ENCODE data around the gene PRDM5. TPM values are rescaled to one million over a fixed set of nuclear protein-coding genes. Genes with fewer than 3 reads are reported as not detected.

Gene PRDM5
- total RNA-seq, 1 experiment from 2014 or later: 5.1 TPM

DNA sequence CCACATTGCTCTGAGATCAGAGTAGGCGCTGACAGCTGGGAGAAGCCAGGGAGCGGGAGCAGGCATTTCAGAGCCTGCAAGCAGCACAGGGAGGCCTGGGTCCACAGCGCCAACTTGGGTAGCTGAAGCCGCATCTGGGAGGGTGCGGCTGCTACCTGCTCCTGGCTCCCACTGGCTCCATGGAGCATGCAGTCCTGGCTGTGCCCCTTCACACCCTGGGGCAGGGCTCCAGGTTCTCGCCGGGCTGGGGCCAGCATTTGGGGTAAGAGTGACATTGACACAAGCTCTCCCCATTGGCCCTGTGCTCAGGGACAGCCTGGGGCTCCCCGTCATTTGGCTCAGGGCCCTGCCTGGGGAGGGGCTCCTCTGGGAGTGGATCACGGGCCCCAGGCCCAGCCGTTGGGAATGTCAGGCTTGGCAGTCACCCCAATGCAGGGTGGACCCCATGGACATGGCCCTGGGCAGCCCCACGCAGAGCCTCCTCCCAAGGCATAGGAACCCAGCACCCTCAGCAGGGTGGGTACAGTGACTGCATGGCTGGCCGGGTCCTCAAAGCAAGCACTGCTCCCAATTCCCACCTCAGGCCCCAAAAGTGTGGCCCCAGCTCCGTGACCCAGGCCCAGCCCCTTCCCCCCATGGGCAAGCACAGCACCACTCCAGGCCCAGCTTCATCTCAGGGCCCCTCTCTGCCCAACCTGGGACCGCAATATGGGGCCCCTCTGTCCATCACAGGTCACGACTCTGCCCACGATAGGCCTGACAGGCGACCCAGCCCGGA is 82.4 kb downstream of the PRDM5 start (continued):
- TF ChIP-seq ZNF274 (IDR thresholded peaks at IDR 0.05; ENCODE audit: low read depth, low read length): no peak

DNA sequence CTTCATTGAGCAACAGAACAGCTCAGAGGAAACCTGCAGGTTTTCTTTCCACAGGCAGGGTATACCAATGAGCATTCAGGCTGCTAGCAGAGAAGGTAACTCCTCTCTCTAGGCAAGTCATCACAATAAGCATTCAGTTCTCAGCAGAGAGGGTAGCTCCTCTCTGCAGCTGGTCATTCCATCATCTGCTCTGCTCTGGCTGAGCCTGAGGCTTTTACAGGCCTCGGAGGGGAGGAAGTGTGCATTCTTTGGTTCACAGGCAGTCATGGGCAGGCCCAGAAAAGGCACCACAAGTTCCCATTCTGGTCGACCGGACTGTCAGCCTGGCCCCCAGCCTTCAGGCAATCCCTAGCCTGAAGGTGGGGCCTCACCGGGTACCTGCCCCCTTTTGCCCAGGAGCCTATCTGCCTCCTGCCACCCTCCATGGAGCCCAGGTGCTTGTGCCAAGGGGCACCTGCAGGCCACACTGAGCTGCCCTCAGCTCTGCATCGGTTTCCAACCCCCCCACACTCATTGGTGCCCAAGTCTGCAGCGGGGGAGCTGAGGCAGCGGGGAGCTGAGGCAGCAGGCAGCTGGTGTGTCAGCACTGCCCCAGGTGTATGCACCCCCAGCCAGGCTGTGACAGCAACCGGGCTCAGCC is 83.1 kb downstream of the PRDM5 start:
- ChIA-PET POLR2A (no interaction called here), RAD21 (ENCODE audit: low non-redundant PET in 1 of 2, low total read pairs in 2 of 2, uncharacterized antibody in 2 of 2, unreplicated experiment in 2 of 2) (no interaction called here), CTCF (no interaction called here)
- TF ChIP-seq JUND (IDR thresholded peaks at IDR 0.05): no peak
- no peak for TF ChIP-seq ELF1 (IDR thresholded peaks at IDR 0.05; ENCODE audit: borderline replicate concordance, low read depth)
- no peak for TF ChIP-seq EZH2 (IDR thresholded peaks at IDR 0.05)
- ATAC-seq (no peak), DNase-seq (ENCODE audit: low read depth, low spot score) (no peak)
- Histone ChIP-seq H3K79me2 (ENCODE audit: insufficient read depth, low read length) (no peaks in the 10 kb centered on the region), H2AFZ (ENCODE audit: low read depth, low read length, poor library complexity, severe bottlenecking) (no peak overlapping the region), H4K20me1 (ENCODE audit: insufficient read depth) (no peaks in the 10 kb centered on the region), H3K27ac (ENCODE audit: low read depth, low read length) (no peak overlapping the region), H3K4me3 (replicated peaks in 1 of 2; ENCODE audit: low read depth in 1 of 2, low read length in 2 of 2) (no peak overlapping the region), H3K9me2 (ENCODE audit: insufficient read depth) (no peaks in the 10 kb centered on the region), H3K4me1 (ENCODE audit: control insufficient read depth in 1 of 2, insufficient read depth in 2 of 2, low read length in 2 of 2) (no peaks in the 10 kb centered on the region), H3K9me3 (ENCODE audit: control insufficient read depth in 1 of 2, insufficient read depth in 1 of 2, low read depth in 1 of 2, low read length in 2 of 2) (no peaks in the 10 kb centered on the region), H3K36me3 (ENCODE audit: control insufficient read depth in 1 of 2, insufficient read depth in 2 of 2, low read length in 2 of 2) (no peaks in the 10 kb centered on the region), H3K9ac (ENCODE audit: low read length) (no peak overlapping the region), H3K27me3 (ENCODE audit: insufficient read depth, low read length) (no peaks in the 10 kb centered on the region), H3K4me2 (ENCODE audit: low read length) (no peak overlapping the region)
- BruUV-seq (replicated peaks): no TSS peak
- intact Hi-C loops (cut with micrococcal nuclease): no loop called here

DNA sequence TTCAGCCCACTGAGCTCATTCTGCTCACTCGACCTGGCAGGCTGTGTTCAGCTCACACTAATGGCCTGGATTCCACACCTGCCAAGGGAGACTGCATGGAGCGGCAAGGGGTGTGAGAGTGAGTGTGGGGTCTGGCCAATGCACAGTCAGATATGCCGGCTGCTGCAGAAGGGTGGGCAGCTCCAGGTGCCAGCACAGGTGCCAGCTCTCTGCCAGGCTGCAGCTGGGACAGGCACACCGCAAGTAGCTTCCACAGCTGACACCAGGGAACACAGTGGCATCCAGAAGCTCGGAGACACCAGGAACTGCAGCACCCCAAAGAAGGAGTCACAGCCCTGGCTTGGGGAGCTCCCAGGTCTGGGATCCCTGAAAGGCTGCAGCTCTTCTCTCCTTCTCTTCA is 83.7 kb downstream of the PRDM5 start:
- TF ChIP-seq EGR1 (IDR thresholded peaks at IDR 0.05; ENCODE audit: low read depth) (no peak), POLR2A (IDR thresholded peaks at IDR 0.05; ENCODE audit: borderline replicate concordance, extremely low read depth, insufficient read depth, insufficient read length) (no peak), SRF (IDR thresholded peaks at IDR 0.05; ENCODE audit: low read depth) (no peak), JUND (IDR thresholded peaks at IDR 0.05) (no peak), ZFX (IDR thresholded peaks at IDR 0.05) (no peak), ELF1 (IDR thresholded peaks at IDR 0.05; ENCODE audit: borderline replicate concordance, low read depth) (no peak), EZH2phosphoT487 (IDR thresholded peaks at IDR 0.05; ENCODE audit: borderline replicate concordance) (no peak), ZNF274 (IDR thresholded peaks at IDR 0.05; ENCODE audit: low read depth, low read length) (no peak), POLR2AphosphoS5 (IDR thresholded peaks at IDR 0.05; ENCODE audit: low read depth, low read length) (no peak), CEBPB (IDR thresholded peaks at IDR 0.05; ENCODE audit: low read depth) (no peak)
- TF ChIP-seq, protein P1, sequence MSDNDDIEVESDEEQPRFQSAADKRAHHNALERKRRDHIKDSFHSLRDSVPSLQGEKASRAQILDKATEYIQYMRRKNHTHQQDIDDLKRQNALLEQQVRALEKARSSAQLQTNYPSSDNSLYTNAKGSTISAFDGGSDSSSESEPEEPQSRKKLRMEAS (IDR thresholded peaks at IDR 0.05): no peak
- TF ChIP-seq, protein P2, sequence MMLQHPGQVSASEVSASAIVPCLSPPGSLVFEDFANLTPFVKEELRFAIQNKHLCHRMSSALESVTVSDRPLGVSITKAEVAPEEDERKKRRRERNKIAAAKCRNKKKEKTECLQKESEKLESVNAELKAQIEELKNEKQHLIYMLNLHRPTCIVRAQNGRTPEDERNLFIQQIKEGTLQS (IDR thresholded peaks at IDR 0.05): no peak
- no peaks in the 10 kb centered on the region for H3K79me2 ChIP-seq (ENCODE audit: insufficient read depth, low read length)
- ChIA-PET CTCF (no interaction called here), POLR2A (no interaction called here), RAD21 (ENCODE audit: low non-redundant PET in 1 of 2, low total read pairs in 2 of 2, uncharacterized antibody in 2 of 2, unreplicated experiment in 2 of 2) (no interaction called here)
- H3K36me3 ChIP-seq (ENCODE audit: control insufficient read depth in 1 of 2, insufficient read depth in 2 of 2, low read length in 2 of 2): no peaks in the 10 kb centered on the region
- no peaks in the 10 kb centered on the region for H3K4me1 ChIP-seq (ENCODE audit: control insufficient read depth in 1 of 2, insufficient read depth in 2 of 2, low read length in 2 of 2)
- H3K4me3 ChIP-seq (replicated peaks in 1 of 2; ENCODE audit: low read depth in 1 of 2, low read length in 2 of 2): no peak overlapping the region
- no peak overlapping the region for H3K27ac ChIP-seq (ENCODE audit: low read depth, low read length)
- H3K9me3 ChIP-seq (ENCODE audit: control insufficient read depth in 1 of 2, insufficient read depth in 1 of 2, low read depth in 1 of 2, low read length in 2 of 2): no peaks in the 10 kb centered on the region
- BruUV-seq (replicated peaks): no TSS peak
- intact Hi-C loops (cut with micrococcal nuclease): no loop called here
- H3K27me3 ChIP-seq (ENCODE audit: insufficient read depth, low read length): no peaks in the 10 kb centered on the region
- H3K9ac ChIP-seq (ENCODE audit: low read length): no peak overlapping the region
- H2AFZ ChIP-seq (ENCODE audit: low read depth, low read length, poor library complexity, severe bottlenecking): no peak overlapping the region
- no peaks in the 10 kb centered on the region for H4K20me1 ChIP-seq (ENCODE audit: insufficient read depth)
- DNase-seq (ENCODE audit: low read depth, low spot score) (no peak), ATAC-seq (no peak)
- H3K4me2 ChIP-seq (ENCODE audit: low read length): no peak overlapping the region
- H3K9me2 ChIP-seq (ENCODE audit: insufficient read depth): no peaks in the 10 kb centered on the region
